CD14-positive monocyte (primary cell): Measurements from ENCODE around the gene TMED9. TPM values are rescaled to one million over a fixed set of nuclear protein-coding genes. Genes with fewer than 3 reads are reported as not detected.

Experiments
- DNase-seq, 3 donors: peaks; one replicate each; pipeline ENCODE4 v3.0.0-alpha.2; 2011 to 2022
- H2AFZ ChIP-seq: 2 replicates; pipeline ENCODE4 v1.6.0; 2012; ENCODE audit warnings: mild to moderate bottlenecking, low read depth, low read length, inconsistent platforms; ENCODE audit not compliant: insufficient read depth, poor library complexity, severe bottlenecking
- H3K27ac ChIP-seq, 2 donors: 1 replicate in 1 of 2; 2 replicates in 1 of 2; pipeline ENCODE4 v1.5.1; 2012 to 2013; ENCODE audit warnings: low read length in 2 of 2, control low read depth in 1 of 2, inconsistent platforms in 1 of 2, low read depth in 1 of 2, mild to moderate bottlenecking in 1 of 2
- H3K27me3 ChIP-seq, 2 donors: one replicate each; pipeline versions ENCODE4 v1.6.0 to v1.6.1; 2011 to 2013; ENCODE audit warnings: low read length in 2 of 2; ENCODE audit not compliant: control insufficient read depth in 2 of 2, insufficient read depth in 2 of 2
- H3K36me3 ChIP-seq, 2 donors: replicated peaks in 1 of 2; 1 replicate in 1 of 2; 2 replicates in 1 of 2; pipeline versions ENCODE4 v1.5.1 to v1.6.1; 2012 to 2013; ENCODE audit warnings: low read length in 2 of 2, control low read depth in 1 of 2, inconsistent platforms in 1 of 2, mild to moderate bottlenecking in 1 of 2; ENCODE audit not compliant: insufficient read depth in 2 of 2, control insufficient read depth in 1 of 2
- H3K4me1 ChIP-seq, 2 donors: 1 replicate in 1 of 2; 2 replicates in 1 of 2; pipeline versions ENCODE4 v1.5.1 to v1.6.1; 2012 to 2013; ENCODE audit warnings: low read length in 2 of 2, control low read depth in 1 of 2, inconsistent platforms in 1 of 2, mild to moderate bottlenecking in 1 of 2, moderate library complexity in 1 of 2; ENCODE audit not compliant: insufficient read depth in 2 of 2, control insufficient read depth in 1 of 2
- H3K4me2 ChIP-seq: replicated peaks from 2 replicates; pipeline ENCODE3; 2012; ENCODE audit warnings: low read length, moderate library complexity, mild to moderate bottlenecking; ENCODE audit not compliant: poor library complexity, severe bottlenecking; ENCODE audit errors: extremely low read depth
- H3K4me3 ChIP-seq, 3 experiments: fragments of 200-600 bp in 1 of 3; sonication (generic) in 1 of 3; replicated peaks in 1 of 3; 1 replicate in 2 of 3; 2 replicates in 1 of 3; pipeline ENCODE4 v1.5.1; 2011 to 2013; ENCODE audit warnings: low read length in 3 of 3, mild to moderate bottlenecking in 3 of 3, control low read depth in 2 of 3, low read depth in 2 of 3, inconsistent platforms in 1 of 3, moderate library complexity in 1 of 3
- H3K79me2 ChIP-seq: 2 replicates; pipeline ENCODE4 v1.6.0; 2012; ENCODE audit warnings: mild to moderate bottlenecking, control low read depth, inconsistent platforms, low read length, moderate library complexity; ENCODE audit not compliant: insufficient read depth
- H3K9ac ChIP-seq: 2 replicates; pipeline ENCODE4 v1.6.0; 2017; ENCODE audit warnings: low read length, mild to moderate bottlenecking; ENCODE audit not compliant: insufficient read depth, poor library complexity, severe bottlenecking
- H3K9me3 ChIP-seq, 2 donors: replicated peaks in 1 of 2; 1 replicate in 1 of 2; 2 replicates in 1 of 2; pipeline versions ENCODE4 v1.5.1 to v1.6.1; 2012 to 2013; ENCODE audit warnings: low read length in 2 of 2, control low read depth in 1 of 2; ENCODE audit not compliant: control insufficient read depth in 1 of 2, insufficient read depth in 1 of 2
- H4K20me1 ChIP-seq: 2 replicates; pipeline ENCODE4 v1.6.0; 2012; ENCODE audit warnings: mild to moderate bottlenecking, low read length, control low read depth, moderate library complexity; ENCODE audit not compliant: insufficient read depth
- H3K27ac Mint-ChIP-seq, 7 donors: one replicate each; pipeline ENCODE4 v1.8.0; 2020; ENCODE audit warnings: mild to moderate bottlenecking in 7 of 7, mixed read lengths in 7 of 7, moderate library complexity in 6 of 7, inconsistent platforms in 2 of 7
- H3K27me3 Mint-ChIP-seq, 3 donors: one replicate each; pipeline ENCODE4 v1.8.0; 2021 to 2022; ENCODE audit warnings: low read depth in 3 of 3, mild to moderate bottlenecking in 3 of 3, mixed read lengths in 3 of 3, moderate library complexity in 3 of 3, inconsistent platforms in 1 of 3
- H3K36me3 Mint-ChIP-seq, 2 donors: one replicate each; pipeline ENCODE4 v1.8.0; 2020; ENCODE audit warnings: mixed read lengths in 2 of 2, inconsistent platforms in 1 of 2, mild to moderate bottlenecking in 1 of 2
- H3K4me1 Mint-ChIP-seq: one replicate; pipeline ENCODE4 v1.8.0; 2020; ENCODE audit warnings: mild to moderate bottlenecking, mixed read lengths
- H3K4me3 Mint-ChIP-seq, 2 donors: one replicate each; pipeline ENCODE4 v1.8.0; 2020; ENCODE audit warnings: mild to moderate bottlenecking in 2 of 2, mixed read lengths in 2 of 2, moderate library complexity in 1 of 2
- H3K9me3 Mint-ChIP-seq, 7 donors: one replicate each; pipeline ENCODE4 v1.8.0; 2020 to 2022; ENCODE audit warnings: mixed read lengths in 7 of 7, mild to moderate bottlenecking in 6 of 7, moderate library complexity in 6 of 7, inconsistent platforms in 2 of 7
- WGBS: methylation state at CpG from one replicate; pipeline ENCODE4 v1.1.5; 2013; ENCODE audit warnings: missing lambda C conversion rate; ENCODE audit not compliant: insufficient coverage; 5-methylcytosine and 5-hydroxymethylcytosine counted together
- intact Hi-C, 2 donors: fragments of 100-400 bp; cut with micrococcal nuclease; formaldehyde crosslinking; loops; one replicate each; pipeline versions ENCODE4 v1.15.0 to v1.15.1; 2023
- polyA plus RNA-seq, 3 donors: library from polyadenylated mRNA; depleted of rRNA in 1 of 3; unstranded in 2 of 3; stranded (reverse) in 1 of 3; fragments of 300-500 nt in 2 of 3; fragments of >200 nt in 1 of 3; fragmentation: Illumina TruSeq in 2 of 3; gene quantifications; 1 replicate in 2 of 3; 2 replicates in 1 of 3; pipeline ENCODE4 v1.2.3, GENCODE V29; 2012 to 2021
- TF ChIP-seq, protein P1 (sequence below): fragments of 200-600 bp; IDR thresholded peaks from one replicate; pipeline ENCODE4 v1.8.0; 2022; ENCODE audit warnings: antibody characterized with exemption, mild to moderate bottlenecking

The TMED9 gene
- polyA plus RNA-seq, 3 donors = 98.2 to 150 (median 136) TPM

DNA sequence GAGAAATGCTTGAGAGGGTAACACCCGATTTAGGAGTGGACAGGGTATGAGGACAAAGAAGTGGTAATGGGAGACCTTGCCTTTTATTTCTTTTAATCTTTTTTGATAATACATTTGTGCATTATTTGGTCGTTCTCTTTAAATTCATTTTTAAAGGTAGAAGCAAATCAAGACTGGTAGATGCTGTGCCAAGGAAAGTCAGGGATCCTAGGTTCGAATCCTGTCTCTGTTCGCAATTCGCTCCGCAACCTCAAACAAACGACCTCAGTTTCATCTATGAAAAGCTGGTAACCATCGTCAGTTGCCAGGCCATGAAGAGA, 353 bp upstream of the TMED9 start:
- Histone ChIP-seq H2AFZ (peak overlapping the region; percentile 89), H3K27ac (peak overlapping the region in 1 of 2 donors; percentile 85), H3K4me1 (peaks cover 16 to 25% of the 10 kb centered on the region in 2 donors), H3K4me3 (peak overlapping the region in 2 of 3 experiments; percentile 80 to 90), H3K27me3 (peaks cover 3 to 9% of the 10 kb centered on the region in 2 donors), H3K4me2 (peak overlapping the region; percentile 92), H3K9ac (peak overlapping the region; percentile 85), H3K9me3 (no peaks in the 10 kb centered on the region), H3K36me3 (peaks cover 33 to 36% of the 10 kb centered on the region in 2 donors), H4K20me1 (peaks cover 36% of the 10 kb centered on the region), H3K79me2 (peaks cover 24% of the 10 kb centered on the region)
- peak overlapping the region in 3 of 7 donors; percentile 25 to 83 (median 66) for H3K27ac Mint-ChIP-seq
- peak overlapping the region; percentile 100 for H3K4me3 Mint-ChIP-seq
- intact Hi-C loops = loop anchor here (10.0 kb wide), 2 partner anchors 277 to 287 kb away; partner anchors contain the start of genes MXD3 (in 1 of the 2), PRELID1 (in 1 of the 2) and RAB24 (in 1 of the 2)
- peaks cover 25% of the 10 kb centered on the region for H3K4me1 Mint-ChIP-seq
- H3K27me3 Mint-ChIP-seq = peaks cover 10 to 25% (median 13%) of the 10 kb centered on the region in 3 donors
- H3K36me3 Mint-ChIP-seq = peaks cover 31 to 35% of the 10 kb centered on the region in 2 donors
- TF ChIP-seq, protein P1, sequence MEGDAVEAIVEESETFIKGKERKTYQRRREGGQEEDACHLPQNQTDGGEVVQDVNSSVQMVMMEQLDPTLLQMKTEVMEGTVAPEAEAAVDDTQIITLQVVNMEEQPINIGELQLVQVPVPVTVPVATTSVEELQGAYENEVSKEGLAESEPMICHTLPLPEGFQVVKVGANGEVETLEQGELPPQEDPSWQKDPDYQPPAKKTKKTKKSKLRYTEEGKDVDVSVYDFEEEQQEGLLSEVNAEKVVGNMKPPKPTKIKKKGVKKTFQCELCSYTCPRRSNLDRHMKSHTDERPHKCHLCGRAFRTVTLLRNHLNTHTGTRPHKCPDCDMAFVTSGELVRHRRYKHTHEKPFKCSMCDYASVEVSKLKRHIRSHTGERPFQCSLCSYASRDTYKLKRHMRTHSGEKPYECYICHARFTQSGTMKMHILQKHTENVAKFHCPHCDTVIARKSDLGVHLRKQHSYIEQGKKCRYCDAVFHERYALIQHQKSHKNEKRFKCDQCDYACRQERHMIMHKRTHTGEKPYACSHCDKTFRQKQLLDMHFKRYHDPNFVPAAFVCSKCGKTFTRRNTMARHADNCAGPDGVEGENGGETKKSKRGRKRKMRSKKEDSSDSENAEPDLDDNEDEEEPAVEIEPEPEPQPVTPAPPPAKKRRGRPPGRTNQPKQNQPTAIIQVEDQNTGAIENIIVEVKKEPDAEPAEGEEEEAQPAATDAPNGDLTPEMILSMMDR = no peak
- 20% methylated on average over 7 of the region's 8 CpGs for WGBS
- no peak for DNase-seq
- H3K9me3 Mint-ChIP-seq = no peaks in the 10 kb centered on the region

DNA sequence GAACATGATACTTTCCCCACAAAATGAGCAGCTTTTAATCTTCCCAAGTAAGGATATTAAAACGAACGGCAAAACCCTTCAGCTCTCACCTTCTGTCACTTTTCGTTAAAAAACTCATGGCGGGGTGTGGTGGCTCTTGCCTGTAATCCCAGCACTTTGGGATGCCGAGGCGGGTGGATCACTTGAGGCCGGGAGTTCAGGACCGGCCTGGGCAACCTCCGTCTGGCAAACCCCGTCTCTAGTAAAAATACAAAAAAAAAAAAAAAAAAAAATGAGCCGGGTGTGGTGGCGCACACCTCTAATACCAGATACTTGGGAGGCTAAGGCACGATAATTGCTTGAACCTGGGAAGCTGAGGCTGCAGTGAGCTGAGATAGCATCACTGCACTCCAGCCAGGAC, 902 bp downstream of the TMED9 start:
- Mint-ChIP-seq H3K36me3 (peaks cover 33 to 38% of the 10 kb centered on the region in 2 donors), H3K27ac (peak overlapping the region in 6 of 7 donors; percentile 92 to 98 (median 96)), H3K4me3 (peak overlapping the region; percentile 100), H3K9me3 (no peaks in the 10 kb centered on the region), H3K4me1 (peaks cover 26% of the 10 kb centered on the region), H3K27me3 (peaks cover 10 to 20% (median 11%) of the 10 kb centered on the region in 3 donors)
- WGBS = 90% methylated on average over 2 of the region's 13 CpGs
- Histone ChIP-seq H3K4me3 (peak overlapping the region; percentile 80 to 90 (median 87)), H3K27me3 (peaks cover 3 to 9% of the 10 kb centered on the region in 2 donors), H3K79me2 (peaks cover 24% of the 10 kb centered on the region), H2AFZ (peak overlapping the region; percentile 89), H3K4me1 (peaks cover 16 to 25% of the 10 kb centered on the region in 2 donors), H3K27ac (peak overlapping the region in 1 of 2 donors; percentile 85), H3K4me2 (peak overlapping the region; percentile 92), H3K36me3 (peaks cover 33 to 39% of the 10 kb centered on the region in 2 donors), H3K9me3 (no peaks in the 10 kb centered on the region), H3K9ac (peak overlapping the region; percentile 85), H4K20me1 (peaks cover 36% of the 10 kb centered on the region)
- TF ChIP-seq, protein P1 = no peak
- DNase-seq = no peak
- intact Hi-C loops = loop anchor here (10.0 kb wide), 2 partner anchors 278 to 288 kb away; partner anchors contain the start of genes MXD3 (in 1 of the 2), PRELID1 (in 1 of the 2) and RAB24 (in 1 of the 2)
